Psoas muscle (tissue), 8 donors: ENCODE data around the gene CD37. TPM values are rescaled to one million over a fixed set of nuclear protein-coding genes. Genes with fewer than 3 reads are reported as not detected.

Experiments
- ATAC-seq, 4 donors: fragments of 200-7000 bp; cut with Tn5 transposase; one replicate each; pipeline ENCODE4 v1.9.1; 2020; ENCODE audit warnings: moderate library complexity in 3 of 4, mild to moderate bottlenecking in 2 of 4
- DNase-seq, 2 donors: peaks; one replicate each; pipeline ENCODE4 v3.0.0-alpha.2; 2020
- H3K27ac ChIP-seq: fragments of 200-600 bp; one replicate; pipeline ENCODE4 v1.8.0; 2022
- H3K27me3 ChIP-seq, 3 donors: fragments of 200-600 bp in 1 of 3; one replicate each; pipeline versions ENCODE4 v1.6.1 to v1.8.0; 2013 to 2022; ENCODE audit warnings: low read length in 2 of 3, mild to moderate bottlenecking in 2 of 3, moderate library complexity in 1 of 3; ENCODE audit not compliant: insufficient read depth in 3 of 3
- H3K36me3 ChIP-seq, 2 donors: fragments of 200-600 bp in 1 of 2; one replicate each; pipeline versions ENCODE4 v1.6.1 to v1.8.0; 2013 to 2022; ENCODE audit warnings: low read depth in 1 of 2, mild to moderate bottlenecking in 1 of 2, moderate library complexity in 1 of 2; ENCODE audit not compliant: insufficient read depth in 1 of 2
- H3K4me1 ChIP-seq: fragments of 200-600 bp; one replicate; pipeline ENCODE4 v1.8.0; 2022
- H3K4me3 ChIP-seq: fragments of 200-600 bp; one replicate; pipeline ENCODE4 v1.8.0; 2022; ENCODE audit warnings: mild to moderate bottlenecking
- H3K9me3 ChIP-seq: fragments of 200-600 bp; one replicate; pipeline ENCODE4 v1.8.0; 2022
- CTCF ChIP-seq: fragments of 200-600 bp; IDR thresholded peaks from one replicate; pipeline ENCODE4 v1.8.0; 2022; ENCODE audit warnings: antibody characterized with exemption
- WGBS, 3 donors: extraction: QIAGEN DNeasy Blood & Tissue Kit; methylation state at CpG; one replicate each; pipeline versions ENCODE4 v1.1.6 to v1.1.7; 2013; 5-methylcytosine and 5-hydroxymethylcytosine counted together
- intact Hi-C, 2 donors: fragments of 100-400 bp; cut with DNase I; formaldehyde crosslinking; loops; one replicate each; pipeline versions ENCODE4 v1.11.0 to v1.14.2; 2022
- polyA plus RNA-seq, 3 donors: library from polyadenylated mRNA; stranded (reverse); fragments of 200-250 nt; gene quantifications; one replicate each; pipeline ENCODE4 v1.2.3, GENCODE V29; 2013
- total RNA-seq, 4 donors: library from RNA; stranded (reverse); fragmentation: NEBNext Ultra II Directional in 2 of 4; extraction: Animal tissue kit (Norgen Biotek cat#: 25700) in 2 of 4; gene quantifications; one replicate each; pipeline versions ENCODE4 v1.2.1 to v1.2.4, GENCODE V29; 2021 to 2023
- donor health status: healthy with polysubstance abuse.
- donor health status: DM: no; HTN: no; CAD: no; lungs with moderate emphysema.
- donor health status: Bipolar disorder and iron deficiency.
- donor health status: healthy.
- donor health status: DM: yes; HTN: yes; CAD: no.
- donor health status: DM: no; HTN: no; CAD: no.
- donor health status: DM: no; HTN: no; CAD: no.
- donor health status: DM: yes; HTN: yes; CAD: no.

CD37 gene
- total and polyA plus RNA-seq, 7 donors: 0.66 to 4.7 (median 2.3) TPM

- intact Hi-C loops: no loop called here
- peak; percentile 25 to 60 (median 35) for ATAC-seq
- H3K4me1 ChIP-seq: peaks cover 4% of the 10 kb centered on the region
- WGBS, 3 donors: 4 to 5% (median 4%) methylated on average over 24 to 27 of the region's 27 CpGs
- H3K4me3 ChIP-seq: peak overlapping the region; percentile 83
- no peak for TF ChIP-seq CTCF
- H3K36me3 ChIP-seq: peaks cover 0 to 22% of the 10 kb centered on the region in 2 donors
- DNase-seq: peak; percentile 77 to 85
- H3K27ac ChIP-seq: peak overlapping the region; percentile 79
- no peaks in the 10 kb centered on the region for H3K9me3 ChIP-seq
- no peaks in the 10 kb centered on the region for H3K27me3 ChIP-seq
These were observed 26.3 kb downstream of the CD37 start for GRCh38 chr19:49361438-49362047.

DNA sequence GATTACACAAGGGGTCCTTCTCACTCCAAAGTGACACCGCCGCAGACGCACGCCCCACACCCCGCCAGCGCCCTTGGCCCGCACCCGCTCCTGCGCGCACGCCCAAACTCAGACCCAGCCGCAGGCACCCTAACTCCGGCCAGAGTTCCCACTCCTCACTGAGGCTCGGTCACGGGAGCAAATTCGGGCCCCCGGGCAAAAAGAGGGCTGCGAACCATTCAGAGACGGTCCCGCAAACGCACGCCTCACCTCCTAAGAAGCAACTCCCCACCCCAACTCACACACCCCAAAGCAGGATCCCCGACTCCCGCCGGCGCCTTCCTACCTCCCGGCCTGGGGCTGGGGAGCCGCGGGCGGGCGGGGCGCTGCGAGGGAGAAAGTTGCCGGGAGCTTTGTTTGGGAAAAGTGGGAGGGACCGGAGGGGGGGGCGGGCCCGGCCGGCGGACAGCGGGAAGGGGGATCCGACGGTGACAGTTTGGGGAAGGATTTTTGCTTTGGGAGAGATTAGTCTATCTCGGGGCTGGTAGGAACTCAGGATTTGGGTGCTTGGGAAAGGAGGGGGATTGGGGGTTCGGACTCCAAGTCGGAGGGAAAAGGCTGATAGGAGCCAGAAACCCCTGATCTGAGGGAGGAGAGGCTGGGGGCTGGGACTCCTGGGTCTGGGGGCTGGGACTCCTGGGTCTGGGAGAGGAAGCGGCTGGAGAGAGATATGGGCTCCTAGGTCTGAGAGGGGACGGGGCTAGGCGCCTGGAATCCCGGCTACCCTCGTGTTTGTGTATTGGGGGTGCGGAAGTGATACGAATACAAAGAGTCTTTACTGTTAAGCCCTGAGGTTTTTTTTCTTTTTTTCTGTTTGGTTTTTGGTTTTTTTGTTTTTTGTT lies 27.1 kb downstream of the CD37 start, which contains the start of gene TEAD2:
Gene TEAD2, minus strand, starts transcription at position 369 of the 881 bp plus-strand sequence. CDS start 2,341 bp downstream, outside the sequence.
- WGBS, 3 donors: 0 to 1% (median 0%) methylated on average over 48 to 52 of the region's 52 CpGs
- H3K9me3 ChIP-seq: no peaks in the 10 kb centered on the region
- peaks cover 4% of the 10 kb centered on the region for H3K4me1 ChIP-seq
- peak within 1 kb of the TSS; percentile 83 for H3K4me3 ChIP-seq
- H3K36me3 ChIP-seq: peaks cover 0 to 21% of the 10 kb centered on the region in 2 donors
- DNase-seq (peak; percentile 77 to 80), ATAC-seq (peak; percentile 24 to 65 (median 30))
- intact Hi-C loops: no loop called here
- peak within 1 kb of the TSS; percentile 79 for H3K27ac ChIP-seq
- no peak for TF ChIP-seq CTCF
- no peaks in the 10 kb centered on the region for H3K27me3 ChIP-seq

DNA sequence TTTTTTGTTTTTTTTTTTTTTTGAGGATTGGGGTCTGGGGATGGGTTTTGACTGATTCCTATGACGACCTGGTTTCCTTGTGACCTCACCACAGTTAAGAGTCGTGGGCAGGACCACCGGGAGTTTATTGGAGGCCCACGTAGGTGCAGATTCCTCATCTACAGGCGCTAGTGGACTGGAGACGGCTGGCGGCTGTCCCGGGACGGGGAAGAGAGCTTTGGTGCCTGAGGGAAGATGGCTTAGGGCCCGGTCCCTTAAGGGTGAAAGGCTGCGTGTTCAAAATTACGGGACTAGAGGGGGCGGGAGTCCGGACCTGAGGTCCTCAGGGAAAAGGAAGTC lies 27.7 kb downstream of the CD37 start:
- H3K27me3 ChIP-seq: no peaks in the 10 kb centered on the region
- WGBS, 3 donors: 0 to 1% (median 1%) methylated on average over 14 of the region's 14 CpGs

More for the DNA sequence above, 27.7 kb downstream of the CD37 start:
- H3K36me3 ChIP-seq: peaks cover 0 to 15% of the 10 kb centered on the region in 2 donors
- intact Hi-C loops: no loop called here
- H3K4me3 ChIP-seq: peak overlapping the region; percentile 83
- peak in 3 of 4 donors; percentile 19 to 33 (median 22) for ATAC-seq
- peak; percentile 52 to 68 for DNase-seq
- TF ChIP-seq CTCF: no peak
- peaks cover 4% of the 10 kb centered on the region for H3K4me1 ChIP-seq
- no peaks in the 10 kb centered on the region for H3K9me3 ChIP-seq
- H3K27ac ChIP-seq: peak overlapping the region; percentile 79
